ENCODE data around the gene CFAP251. TPM values are rescaled to one million over a fixed set of nuclear protein-coding genes. Genes with fewer than 3 reads are reported as not detected.

The CFAP251 gene
- total and polyA plus RNA-seq, 2 of the 8 experiments (the other 6 are each of a cell fraction or from before 2014, with no cell fraction given): 1.8 to 2.9 TPM

GRCh38 chr12:121969726-121970125 lies 51.3 kb downstream of the CFAP251 start:
- H4K91ac ChIP-seq (replicated peaks; ENCODE audit: insufficient read length, low read length): no peak overlapping the region
- H2BK12ac ChIP-seq (ENCODE audit: low read depth, low read length): no peak overlapping the region
- no peak overlapping the region for H2AK5ac ChIP-seq (ENCODE audit: low read depth, low read length)
- no peak overlapping the region for H3K18ac ChIP-seq (ENCODE audit: extremely low read depth, low read length)
- H3K56ac ChIP-seq (replicated peaks; ENCODE audit: insufficient read length, low read depth, low read length): no peak overlapping the region
- H2BK5ac ChIP-seq (ENCODE audit: low read depth, low read length): no peak overlapping the region
- H4K20me1 ChIP-seq (replicated peaks in 1 of 2; ENCODE audit: control insufficient read depth in 1 of 2, insufficient read depth in 2 of 2, low read length in 2 of 2): no peaks in the 10 kb centered on the region
- ChIA-PET CTCF (ENCODE audit: partially characterized antibody) (interaction anchor here (1.1 to 1.6 kb wide), 3 partner anchors 18 to 156 kb away, joined by 3 to 4 read pairs (median 3); partner anchors contain the start of gene CFAP251), POLR2A (ENCODE audit: partially characterized antibody) (interaction anchor here (0.6 to 1.1 kb wide), 3 partner anchors 8 to 13 kb away, joined by 3 to 4 read pairs (median 4); no protein-coding TSS in a partner anchor)
- 84% methylated on average over 4 of the region's 4 CpGs; no CpG with 5 or more reads in 1 of the 2 experiments for WGBS, 2 experiments (ENCODE audit: extremely low coverage in 1 of 2, insufficient coverage in 1 of 2, insufficient read length in 1 of 2, insufficient replicate concordance in 2 of 2, low coverage in 1 of 2, low lambda C conversion rate in 2 of 2, missing lambda C conversion rate in 1 of 2)
- H4K8ac ChIP-seq (ENCODE audit: extremely low read depth, insufficient read depth, low read length): no peak overlapping the region
- H3K4me3 ChIP-seq (ENCODE audit: extremely low read depth in 1 of 4, insufficient read depth in 2 of 4, low read depth in 3 of 4, low read length in 4 of 4): no peak overlapping the region
- no peak overlapping the region for H4K5ac ChIP-seq (ENCODE audit: insufficient read length, low read depth, low read length)
- H2BK20ac ChIP-seq (ENCODE audit: low read length): no peak overlapping the region
- H3K23ac ChIP-seq (ENCODE audit: insufficient read length): no peak overlapping the region
- H3K4me1 ChIP-seq (replicated peaks in 1 of 4; ENCODE audit: control insufficient read depth in 3 of 4, insufficient read depth in 4 of 4, low read length in 3 of 4): no peaks in the 10 kb centered on the region
- no peak overlapping the region for H3K4me2 ChIP-seq (ENCODE audit: insufficient read depth in 1 of 2, low read depth in 2 of 2, low read length in 2 of 2)
- no peaks in the 10 kb centered on the region for H3K79me1 ChIP-seq (ENCODE audit: low read depth, low read length)
- H2AFZ ChIP-seq (ENCODE audit: low read length): no peak overlapping the region
- no peaks in the 10 kb centered on the region for H3K79me2 ChIP-seq (ENCODE audit: control insufficient read depth in 1 of 2, insufficient read depth in 2 of 2, low read length in 2 of 2)
- H3K9me3 ChIP-seq (ENCODE audit: insufficient read depth in 2 of 2, low read depth in 1 of 2, low read length in 1 of 2): peaks cover 5% of the 10 kb centered on the region in 2 experiments; a peak in 2 of 4 replicates
- no peak overlapping the region for H3K9ac ChIP-seq (replicated peaks in 1 of 4; ENCODE audit: extremely low read depth in 1 of 4, low read depth in 3 of 4, low read length in 3 of 4)
- no peak overlapping the region for H2BK120ac ChIP-seq (replicated peaks; ENCODE audit: low read depth, low read length)
- no peaks in the 10 kb centered on the region for H3K36me3 ChIP-seq (ENCODE audit: control insufficient read depth in 2 of 4, insufficient read depth in 4 of 4, low read length in 3 of 4)
- FAIRE-seq: no peak
- H3K14ac ChIP-seq (ENCODE audit: insufficient read length): no peak overlapping the region
- H3K23me2 ChIP-seq (ENCODE audit: low read depth, low read length): no peaks in the 10 kb centered on the region
- no peak overlapping the region for H3K4ac ChIP-seq (replicated peaks; ENCODE audit: insufficient read length, low read depth, low read length)
- no peaks in the 10 kb centered on the region for H3K27me3 ChIP-seq (replicated peaks in 1 of 4; ENCODE audit: control insufficient read depth in 3 of 4, extremely low read depth in 1 of 4, insufficient read depth in 3 of 4, low read length in 3 of 4)
- no peak for DNase-seq (ENCODE audit: low read depth in 1 of 2, low spot score in 2 of 2)
- H3K27ac ChIP-seq (ENCODE audit: low read depth, low read length): no peak overlapping the region
- H2BK15ac ChIP-seq (ENCODE audit: low read length): no peak overlapping the region
- no peak for TF ChIP-seq ATF2 (IDR thresholded peaks at IDR 0.05; ENCODE audit: low read length)
- no peak for TF ChIP-seq MAX (IDR thresholded peaks at IDR 0.05)
- no peak for TF ChIP-seq RNF2 (IDR thresholded peaks at IDR 0.05; ENCODE audit: borderline replicate concordance, low read depth, low read length, missing control alignments, poor library complexity, severe bottlenecking)
- TF ChIP-seq HDAC2 (IDR thresholded peaks at IDR 0.05; ENCODE audit: borderline replicate concordance in 1 of 2, low read depth in 2 of 2, low read length in 2 of 2): no peak
- TF ChIP-seq TAF7 (optimal IDR thresholded peaks at IDR 0.05; ENCODE audit: borderline replicate concordance, low read depth, low read length): no peak
- TF ChIP-seq EZH2 (IDR thresholded peaks at IDR 0.05; ENCODE audit: low read depth, low read length, severe bottlenecking): no peak
- no peak for TF ChIP-seq HDAC6 (IDR thresholded peaks at IDR 0.05; ENCODE audit: low read depth, low read length)
- no peak for TF ChIP-seq E2F6 (IDR thresholded peaks at IDR 0.05)
- TF ChIP-seq ZNF274 (IDR thresholded peaks at IDR 0.05; ENCODE audit: borderline replicate concordance, extremely low read depth, low read length): no peak
- TF ChIP-seq RXRA (IDR thresholded peaks at IDR 0.05; ENCODE audit: insufficient read depth, low read depth, low read length): no peak

Measured in H1 (cell line).